GM18511 (cell line): Measurements from ENCODE around the gene ODAPH.
"Not testable (repeated sequence)": the region's sequence is repeated elsewhere in the genome, so short reads cannot be mapped to it uniquely, and the experiment has no call there.

Experiments used
- ATAC-seq: cut with Tn5 transposase; IDR thresholded peaks from one replicate; pipeline ENCODE4 v1.9.1; 2021; ENCODE audit warnings: mild to moderate bottlenecking, moderate library complexity; ENCODE audit not compliant: unreplicated experiment

The ODAPH gene

DNA sequence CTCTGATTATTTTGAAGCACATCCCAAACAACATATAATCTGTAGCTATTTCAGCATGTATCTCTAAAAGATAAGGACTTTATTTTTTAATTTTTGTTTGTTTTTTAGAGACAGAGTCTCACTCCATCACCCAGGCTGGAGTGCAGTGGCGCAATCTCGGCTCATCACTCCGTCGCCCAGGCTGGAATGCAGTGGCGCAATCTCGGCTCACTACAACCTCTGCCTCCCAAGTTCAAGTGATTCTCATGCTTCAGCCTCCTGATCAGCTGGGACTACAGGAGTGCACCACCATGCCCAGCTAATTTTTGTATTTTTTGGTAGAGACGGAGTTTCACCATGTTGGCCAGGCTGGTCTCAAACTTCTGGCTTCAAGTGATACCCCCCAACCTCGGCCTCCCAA lies 11.6 kb upstream of the ODAPH start:
- not testable (repeated sequence) for ATAC-seq

- no peak for ATAC-seq
Measured at GRCh38 chr4:75544870-75545269, 11.0 kb upstream of the ODAPH start.

- no peak for ATAC-seq
Measured at GRCh38 chr4:75545526-75545925, 10.3 kb upstream of the ODAPH start.

- no peak for ATAC-seq
Measured at GRCh38 chr4:75547647-75548387, 8.0 kb upstream of the ODAPH start.

DNA sequence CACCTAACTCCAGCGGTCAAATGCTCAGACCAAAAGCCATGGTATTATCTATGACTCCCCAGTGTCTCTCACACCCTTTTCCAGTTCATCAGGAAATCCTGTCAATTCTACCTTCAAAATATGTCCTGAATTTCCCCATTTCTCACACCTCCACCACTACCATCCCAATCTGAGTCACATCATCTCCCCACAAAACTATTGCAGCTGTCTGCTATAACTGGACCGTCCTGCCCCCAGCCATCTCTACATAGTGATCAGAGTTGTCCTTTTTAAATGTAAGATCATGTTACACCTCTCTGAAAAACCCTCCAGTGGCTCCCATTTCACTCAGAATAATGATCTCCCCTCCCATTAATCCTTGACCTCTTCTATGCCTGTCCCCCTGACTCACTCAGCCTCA lies 6.8 kb upstream of the ODAPH start:
- ATAC-seq, result no peak

DNA sequence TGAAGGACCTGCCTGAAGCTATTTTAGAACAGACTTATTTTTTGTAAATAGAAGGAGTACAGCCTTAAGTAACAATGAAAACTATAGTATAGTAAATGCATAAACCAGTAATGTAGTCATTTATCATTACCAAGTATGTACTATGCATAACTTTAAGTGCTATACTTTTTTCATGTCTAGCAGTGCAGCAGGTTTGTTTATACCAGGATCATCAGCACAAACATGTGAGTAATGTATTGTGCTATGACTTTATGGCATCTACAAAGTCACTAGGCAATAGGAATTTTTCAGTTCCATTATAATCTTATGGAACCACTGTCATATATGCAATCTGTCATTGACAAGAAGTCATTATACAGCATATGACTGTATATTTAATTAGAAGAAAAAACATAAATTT lies 3.4 kb upstream of the ODAPH start:
- ATAC-seq, result no peak

DNA sequence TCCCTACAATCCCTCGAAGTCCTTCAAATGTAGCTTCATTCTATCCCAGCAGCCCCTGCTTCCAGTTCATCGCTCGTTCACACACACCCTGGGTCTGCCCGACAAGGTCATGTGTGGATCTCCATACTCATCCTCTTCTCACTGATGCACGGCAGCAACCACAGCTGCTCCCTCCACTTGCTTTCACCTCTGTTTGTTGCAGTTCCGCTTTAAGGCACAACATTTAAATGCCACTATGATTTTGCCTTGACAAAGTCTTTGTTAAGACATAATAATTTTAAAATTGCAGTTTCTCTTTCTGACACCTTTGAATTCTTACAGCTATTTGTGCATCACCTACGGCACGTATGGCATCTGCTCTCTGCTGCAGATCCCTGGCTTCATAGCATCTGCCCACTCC lies 1.8 kb downstream of the ODAPH start:
- no peak for ATAC-seq

GRCh38 chr4:75561789-75562188 lies 5.9 kb downstream of the ODAPH start:
- ATAC-seq, result no peak

- no peak for ATAC-seq
Measured at GRCh38 chr4:75564023-75564422, 8.2 kb downstream of the ODAPH start.

DNA sequence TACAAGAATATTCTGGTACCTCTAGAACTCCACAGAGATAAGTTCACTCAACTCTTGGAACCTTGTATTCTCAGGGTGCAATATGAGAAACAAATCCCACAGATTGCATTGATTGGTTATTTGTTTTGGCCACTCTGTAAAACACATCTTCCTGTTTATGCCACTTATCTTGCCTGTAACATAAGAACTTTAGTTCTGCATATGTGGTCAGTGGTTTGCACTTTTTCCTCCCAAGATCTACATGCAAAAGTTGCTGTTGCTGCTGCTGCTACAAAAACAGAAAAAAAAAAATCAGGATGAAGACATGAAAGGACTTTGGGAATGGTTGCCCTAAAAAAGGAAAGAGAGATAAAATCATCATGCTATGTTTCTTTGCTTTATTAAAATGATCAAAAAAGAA lies 9.6 kb downstream of the ODAPH start:
- ATAC-seq, result no peak

- no peak for ATAC-seq
Measured at GRCh38 chr4:75566911-75567310, 11.0 kb downstream of the ODAPH start.

DNA sequence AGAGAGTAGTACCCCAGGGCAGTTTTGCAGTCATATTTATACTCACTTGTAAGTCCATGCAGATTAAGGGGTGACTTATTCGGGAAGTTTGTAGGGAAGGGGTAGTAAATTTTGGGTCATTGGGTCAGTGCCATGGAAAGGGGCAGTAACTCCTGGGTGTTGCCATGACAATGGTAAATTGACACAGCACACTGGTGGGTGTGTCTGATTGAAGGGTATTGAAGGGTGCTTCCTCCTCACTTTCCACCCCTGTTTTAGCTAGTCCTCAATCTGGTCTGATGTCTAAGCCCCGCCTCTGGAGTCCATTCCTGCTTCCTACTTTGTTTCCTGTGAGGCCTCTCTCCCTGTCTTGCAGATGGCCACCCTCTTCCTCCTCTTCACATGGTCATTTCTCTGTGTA lies 11.9 kb downstream of the ODAPH start:
- ATAC-seq, result no peak

GRCh38 chr4:75584067-75584466 lies 28.2 kb downstream of the ODAPH start:
- ATAC-seq, result no peak

DNA sequence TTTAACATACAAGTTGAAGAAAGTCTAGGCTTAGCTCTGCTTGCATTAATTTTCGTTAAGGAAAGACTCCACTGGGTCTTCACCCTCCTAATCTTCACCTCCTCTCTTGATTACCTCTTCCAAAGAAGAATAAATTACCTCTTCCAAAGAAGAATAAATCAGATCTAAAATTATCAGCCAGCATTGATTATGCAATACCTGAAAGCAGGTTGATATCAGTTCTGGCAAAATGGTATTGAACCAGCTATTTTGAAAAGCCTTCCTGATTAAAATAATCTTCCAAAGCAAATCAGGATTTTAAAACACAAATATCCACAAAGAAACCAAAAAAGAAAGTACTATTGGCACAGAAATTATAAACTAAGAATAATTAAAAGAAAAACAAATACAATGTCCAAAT lies 37.5 kb downstream of the ODAPH start:
- ATAC-seq, result no peak

DNA sequence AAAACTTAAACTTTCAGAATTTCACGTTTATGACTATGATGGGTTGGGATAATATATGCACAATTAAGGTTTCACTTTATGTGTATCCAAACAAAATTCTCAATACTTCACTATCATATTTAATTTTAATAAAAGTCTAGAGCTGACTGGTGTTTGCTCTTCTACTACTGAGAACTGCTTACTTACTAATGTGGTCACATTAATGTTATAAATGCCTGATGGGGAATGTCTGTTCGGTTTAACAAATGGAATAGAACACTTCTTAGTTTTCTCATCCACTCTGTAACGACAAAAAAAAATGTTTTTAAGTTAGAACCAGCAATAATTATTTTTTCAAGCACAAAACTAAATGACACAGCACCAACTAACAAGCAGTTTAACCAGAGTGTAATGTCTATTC lies 40.2 kb downstream of the ODAPH start:
- ATAC-seq, result no peak

DNA sequence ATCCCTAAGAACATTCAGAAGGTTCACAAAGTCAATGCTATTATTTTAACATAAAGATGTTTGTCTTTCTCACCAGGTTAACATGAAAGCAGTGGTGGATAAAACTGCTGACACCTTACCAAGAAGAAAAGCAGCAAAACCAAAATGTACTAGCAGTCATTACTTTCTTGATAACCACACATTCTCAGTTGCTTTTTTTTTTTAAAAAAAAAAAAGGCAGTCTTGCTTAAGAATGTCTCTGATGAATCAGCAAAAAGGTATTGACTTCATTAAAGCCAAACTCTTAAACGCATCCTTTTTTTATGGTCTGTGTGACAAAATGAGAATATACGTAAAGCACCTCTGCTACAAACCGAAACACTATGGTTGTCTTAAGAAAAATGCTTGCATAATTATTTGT lies 42.5 kb downstream of the ODAPH start:
- ATAC-seq, result no peak

- no peak for ATAC-seq
Measured at GRCh38 chr4:75599647-75600046, 43.8 kb downstream of the ODAPH start.

GRCh38 chr4:75605928-75606327 lies 50.1 kb downstream of the ODAPH start:
- no peak for ATAC-seq

- no peak for ATAC-seq
Measured at GRCh38 chr4:75612306-75612705, 56.4 kb downstream of the ODAPH start.
